ENCODE data around the gene PRR16. TPM values are rescaled to one million over a fixed set of nuclear protein-coding genes. Genes with fewer than 3 reads are reported as not detected.
"Not testable (repeated sequence)": the region's sequence is repeated elsewhere in the genome, so short reads cannot be mapped to it uniquely, and the experiment has no call there.

Gene PRR16
- total RNA-seq, 3 donors from 2014 or later: not detected

GRCh38 chr5:120697670-120698327 is 233.7 kb downstream of the PRR16 start:
- not testable (repeated sequence) for ATAC-seq; H3K27me3 Mint-ChIP-seq (ENCODE audit: low read depth); H3K4me1 Mint-ChIP-seq (ENCODE audit: low read depth); DNase-seq; H3K4me3 Mint-ChIP-seq; H3K36me3 Mint-ChIP-seq (ENCODE audit: insufficient read depth)
- peaks cover 22% of the 10 kb centered on the region for H3K9me3 Mint-ChIP-seq

GRCh38 chr5:120700653-120701052 is 236.6 kb downstream of the PRR16 start:
- not testable (repeated sequence) for H3K36me3 Mint-ChIP-seq (ENCODE audit: insufficient read depth); H3K4me3 Mint-ChIP-seq; ATAC-seq; H3K27me3 Mint-ChIP-seq (ENCODE audit: low read depth); DNase-seq; H3K4me1 Mint-ChIP-seq (ENCODE audit: low read depth)
- peaks cover 19% of the 10 kb centered on the region for H3K9me3 Mint-ChIP-seq

GRCh38 chr5:120702817-120703538 is 238.9 kb downstream of the PRR16 start:
- H3K36me3 Mint-ChIP-seq (ENCODE audit: insufficient read depth); ATAC-seq; H3K27me3 Mint-ChIP-seq (ENCODE audit: low read depth); H3K4me3 Mint-ChIP-seq; DNase-seq; H3K4me1 Mint-ChIP-seq (ENCODE audit: low read depth): not testable (repeated sequence)
- peaks cover 12% of the 10 kb centered on the region for H3K9me3 Mint-ChIP-seq

- Mint-ChIP-seq H3K4me3 (no peak overlapping the region), H3K36me3 (ENCODE audit: insufficient read depth) (no peaks in the 10 kb centered on the region), H3K27me3 (ENCODE audit: low read depth) (peaks cover 3% of the 10 kb centered on the region), H3K4me1 (ENCODE audit: low read depth) (no peaks in the 10 kb centered on the region), H3K9me3 (peaks cover 6% of the 10 kb centered on the region)
- DNase-seq (no peak), ATAC-seq (no peak)
Observed at GRCh38 chr5:120703918-120704587, 240.0 kb downstream of the PRR16 start.

GRCh38 chr5:120706877-120707276 is 242.8 kb downstream of the PRR16 start:
- no peak overlapping the region for H3K4me3 Mint-ChIP-seq
- H3K4me1 Mint-ChIP-seq (ENCODE audit: low read depth): no peaks in the 10 kb centered on the region
- H3K9me3 Mint-ChIP-seq: peaks cover 10% of the 10 kb centered on the region
- no peaks in the 10 kb centered on the region for H3K36me3 Mint-ChIP-seq (ENCODE audit: insufficient read depth)
- peaks cover 1% of the 10 kb centered on the region for H3K27me3 Mint-ChIP-seq (ENCODE audit: low read depth)
- DNase-seq (no peak), ATAC-seq (no peak)

GRCh38 chr5:120717381-120717780 is 253.3 kb downstream of the PRR16 start:
- DNase-seq (no peak), ATAC-seq (no peak)
- Mint-ChIP-seq H3K4me1 (ENCODE audit: low read depth) (no peaks in the 10 kb centered on the region), H3K9me3 (peaks cover 6% of the 10 kb centered on the region), H3K27me3 (ENCODE audit: low read depth) (no peaks in the 10 kb centered on the region), H3K36me3 (ENCODE audit: insufficient read depth) (no peaks in the 10 kb centered on the region), H3K4me3 (no peak overlapping the region)

- Mint-ChIP-seq H3K4me1 (ENCODE audit: low read depth) (no peaks in the 10 kb centered on the region), H3K4me3 (no peak overlapping the region), H3K36me3 (ENCODE audit: insufficient read depth) (no peaks in the 10 kb centered on the region), H3K9me3 (peaks cover 4% of the 10 kb centered on the region), H3K27me3 (ENCODE audit: low read depth) (no peaks in the 10 kb centered on the region)
- DNase-seq (no peak), ATAC-seq (no peak)
Observed at GRCh38 chr5:120730214-120730613, 266.1 kb downstream of the PRR16 start.

GRCh38 chr5:120734033-120734432 is 269.9 kb downstream of the PRR16 start:
- ATAC-seq (no peak), DNase-seq (no peak)
- no peak overlapping the region for H3K4me3 Mint-ChIP-seq
- H3K9me3 Mint-ChIP-seq: peaks cover 4% of the 10 kb centered on the region
- H3K4me1 Mint-ChIP-seq (ENCODE audit: low read depth): no peaks in the 10 kb centered on the region
- H3K27me3 Mint-ChIP-seq (ENCODE audit: low read depth): no peaks in the 10 kb centered on the region
- no peaks in the 10 kb centered on the region for H3K36me3 Mint-ChIP-seq (ENCODE audit: insufficient read depth)

GRCh38 chr5:120735076-120735475 is 271.0 kb downstream of the PRR16 start:
- no peak for ATAC-seq

More at GRCh38 chr5:120735076-120735475, 271.0 kb downstream of the PRR16 start:
- H3K9me3 Mint-ChIP-seq: no peaks in the 10 kb centered on the region
- no peak for DNase-seq
- no peak overlapping the region for H3K4me3 Mint-ChIP-seq
- no peaks in the 10 kb centered on the region for H3K27me3 Mint-ChIP-seq (ENCODE audit: low read depth)
- no peaks in the 10 kb centered on the region for H3K36me3 Mint-ChIP-seq (ENCODE audit: insufficient read depth)
- no peaks in the 10 kb centered on the region for H3K4me1 Mint-ChIP-seq (ENCODE audit: low read depth)

All from activated T-cell treated with anti-CD3 and anti-CD28 coated beads, Interleukin-2, amount 50 U/mL, for 4 hours (primary cell).